Stimulated activated CD8-positive, alpha-beta memory T cell treated with anti-CD3 and anti-CD28 coated beads, Interleukin-15, amount 100 ng/mL, for 48 hours (primary cell): Measurements from ENCODE around the gene CTSW.

ENCODE experiments used
- DNase-seq, 2 donors: peaks; one replicate each; pipeline ENCODE4 v3.0.0-alpha.2; 2020; ENCODE audit warnings: low read depth in 2 of 2

The CTSW gene

DNA sequence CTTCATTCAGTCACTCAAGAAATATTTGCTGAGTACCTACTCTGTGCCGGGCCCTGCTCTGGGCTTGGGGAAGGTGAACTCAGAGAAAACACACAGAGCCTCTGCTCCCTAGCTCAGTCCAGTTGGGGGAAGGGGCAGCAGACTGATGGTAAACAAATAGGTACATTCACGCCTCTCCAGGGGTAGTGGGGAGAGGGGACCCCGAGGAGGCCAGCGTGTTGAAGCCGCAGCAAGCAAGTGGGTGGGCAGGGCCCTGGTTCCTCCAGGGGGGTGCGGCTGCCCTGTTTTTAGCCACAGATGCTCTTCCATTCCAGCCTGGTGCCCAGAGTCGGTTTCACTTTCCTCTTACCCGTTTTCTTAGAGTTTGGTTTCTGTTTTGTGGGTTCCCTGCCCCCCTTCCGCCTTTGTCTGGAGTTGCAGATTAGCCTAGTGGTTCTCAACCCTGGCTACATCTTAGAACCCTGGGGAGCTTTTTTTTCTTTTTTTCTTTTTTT, 48.3 kb downstream of the CTSW start:
- peak; percentile 59 for DNase-seq

GRCh38 chr11:65928667-65929066, 49.0 kb downstream of the CTSW start:
- DNase-seq: no peak

- no peak for DNase-seq
These were observed 52.3 kb downstream of the CTSW start for GRCh38 chr11:65931773-65932557.

DNA sequence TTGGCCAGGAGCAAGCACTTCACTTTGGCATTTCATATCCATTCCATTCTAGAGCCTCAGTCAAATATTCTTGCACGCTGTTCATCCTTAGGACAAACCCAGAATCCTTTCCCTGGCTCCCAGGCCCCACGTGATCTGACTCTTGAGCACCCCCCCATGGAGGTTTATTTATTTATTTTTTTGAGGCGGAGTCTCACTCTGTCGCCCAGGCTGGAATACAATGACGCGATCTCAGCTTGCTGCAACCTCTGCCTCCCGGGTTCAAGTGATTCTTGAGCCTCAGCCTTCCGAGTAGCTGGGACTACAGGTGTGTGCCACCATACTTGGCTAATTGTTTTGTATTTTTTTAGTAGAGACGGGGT, 52.9 kb downstream of the CTSW start:
- no peak for DNase-seq
